IPS DF 4.7 (cell line): ENCODE data around the gene CAMK2G.
"Not testable (repeated sequence)": the region's sequence is repeated elsewhere in the genome, so short reads cannot be mapped to it uniquely, and the experiment has no call there.

Source experiments
- DNase-seq: peaks from one replicate; pipeline ENCODE4 v3.0.0-alpha.2; 2013; ENCODE audit warnings: low spot score; ENCODE audit errors: extremely low read depth

The CAMK2G gene

GRCh38 chr10:73796035-73796434 is 78.3 kb downstream of the CAMK2G start:
- not testable (repeated sequence) for DNase-seq

GRCh38 chr10:73795491-73795890 is 78.9 kb downstream of the CAMK2G start:
- DNase-seq = not testable (repeated sequence)

DNA sequence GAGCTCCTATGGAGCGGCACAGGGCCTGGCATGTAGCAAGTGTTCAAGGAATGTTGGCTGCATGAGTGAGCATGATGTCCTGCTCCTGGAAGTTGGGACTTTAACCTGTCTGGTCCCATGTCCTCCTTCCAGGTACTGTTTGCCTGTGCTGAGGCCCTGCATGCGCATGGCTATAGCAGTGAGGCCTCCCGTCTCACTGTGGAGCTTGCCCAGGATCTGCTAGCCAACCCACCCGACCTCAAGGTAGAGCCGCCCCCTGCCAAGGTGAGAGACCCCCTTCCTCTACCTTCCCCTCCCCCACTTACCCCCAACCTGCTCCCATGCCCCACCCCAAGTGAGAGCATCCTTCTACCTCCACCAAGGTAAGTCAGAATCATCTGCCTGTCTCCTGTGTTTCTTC is 80.9 kb downstream of the CAMK2G start:
- DNase-seq = no peak

DNA sequence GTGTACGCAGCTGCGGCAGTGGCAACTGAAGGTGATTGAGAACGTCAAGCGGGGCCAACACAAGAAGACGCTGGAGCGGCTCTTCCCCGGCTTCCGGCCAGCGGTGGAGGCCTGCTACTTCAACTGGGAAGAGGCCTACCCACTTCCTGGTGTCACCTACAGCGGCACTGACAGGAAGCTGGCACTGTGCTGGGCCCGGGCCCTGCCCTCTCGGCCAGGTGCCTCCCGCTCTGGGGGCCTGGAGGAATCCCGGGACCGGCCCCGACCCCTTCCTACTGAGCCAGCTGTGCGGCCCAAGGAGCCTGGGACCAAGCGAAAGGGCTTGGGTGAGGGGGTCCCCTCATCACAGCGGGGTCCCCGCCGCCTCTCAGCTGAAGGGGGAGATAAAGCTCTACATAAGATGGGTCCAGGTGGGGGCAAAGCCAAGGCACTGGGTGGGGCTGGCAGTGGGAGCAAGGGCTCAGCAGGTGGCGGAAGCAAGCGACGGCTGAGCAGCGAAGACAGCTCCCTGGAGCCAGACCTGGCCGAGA is 82.4 kb downstream of the CAMK2G start:
- no peak for DNase-seq

- DNase-seq = no peak
Measured at GRCh38 chr10:73790886-73791625, 83.3 kb downstream of the CAMK2G start.

- no peak for DNase-seq
Measured at GRCh38 chr10:73789659-73790055, 84.7 kb downstream of the CAMK2G start.

DNA sequence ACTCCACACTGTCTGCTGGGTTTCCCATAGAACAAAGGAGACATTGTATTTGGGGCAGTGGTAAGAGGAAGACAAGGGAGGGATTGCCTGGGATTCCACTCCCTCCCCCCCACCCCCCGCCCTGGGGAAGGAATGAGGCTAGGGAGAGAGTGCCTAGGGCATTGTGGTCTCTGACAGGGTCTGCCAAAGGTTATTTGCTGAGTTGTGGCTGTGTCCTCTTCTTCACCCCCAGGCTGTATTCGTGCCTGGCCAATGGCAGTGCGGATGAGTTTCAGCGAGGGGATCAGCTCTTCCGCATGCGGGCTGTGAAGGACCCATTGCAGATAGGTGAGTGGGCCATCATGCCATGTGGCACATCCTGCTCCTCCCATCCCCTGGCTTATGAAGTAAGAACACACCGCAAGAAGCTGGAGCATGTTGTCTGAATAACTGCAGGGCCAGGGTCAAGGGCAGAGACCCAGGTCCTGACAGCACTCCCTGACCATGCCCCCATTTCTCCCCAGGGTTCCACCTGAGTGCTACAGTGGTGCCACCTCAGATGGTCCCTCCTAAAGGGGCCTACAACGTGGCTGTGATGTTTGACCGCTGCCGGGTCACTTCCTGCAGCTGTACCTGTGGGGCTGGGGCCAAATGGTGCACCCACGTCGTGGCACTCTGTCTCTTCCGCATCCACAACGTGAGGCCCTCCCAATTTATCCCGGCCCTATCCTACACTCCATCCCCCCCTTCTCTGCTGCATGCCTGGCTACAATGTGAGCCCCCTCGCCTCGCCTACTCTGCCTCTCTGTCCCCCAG is 85.3 kb downstream of the CAMK2G start:
- DNase-seq = no peak

DNA sequence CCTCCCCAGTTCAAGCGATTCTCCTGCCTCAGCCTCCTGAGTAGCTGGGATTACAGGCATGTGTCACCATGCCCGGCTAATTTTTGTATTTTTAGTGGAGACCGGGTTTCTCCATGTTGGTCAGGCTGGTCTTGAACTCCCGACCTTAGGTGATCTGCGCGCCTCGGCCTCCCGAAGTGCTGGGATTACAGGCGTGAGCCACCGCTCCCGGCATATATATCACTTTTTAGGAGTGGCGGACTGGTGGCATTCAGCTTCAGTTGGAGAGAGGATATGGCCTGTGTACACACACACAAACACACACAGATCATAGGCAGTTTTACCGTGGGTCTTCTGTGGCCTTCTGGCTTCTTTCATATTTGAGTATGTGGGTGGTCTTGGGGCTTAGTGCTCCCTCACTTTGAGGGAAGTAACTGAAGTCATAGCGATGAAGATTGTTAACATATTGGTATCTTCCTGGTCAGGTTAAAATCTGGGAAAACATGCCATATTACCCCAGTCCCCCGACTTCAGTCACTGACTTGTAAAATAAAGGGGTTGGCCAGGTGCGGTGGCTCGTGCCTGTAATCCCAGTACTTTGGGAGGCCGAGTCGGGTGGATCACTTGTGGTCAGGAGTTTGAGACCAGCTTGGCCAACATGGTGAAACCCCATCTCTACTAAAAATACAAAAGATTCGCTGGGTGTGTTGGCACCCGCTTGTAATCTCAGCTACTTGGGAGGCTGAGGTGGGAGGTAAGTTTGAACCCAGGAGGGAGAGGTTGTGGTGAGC is 87.1 kb downstream of the CAMK2G start:
- DNase-seq = not testable (repeated sequence)

DNA sequence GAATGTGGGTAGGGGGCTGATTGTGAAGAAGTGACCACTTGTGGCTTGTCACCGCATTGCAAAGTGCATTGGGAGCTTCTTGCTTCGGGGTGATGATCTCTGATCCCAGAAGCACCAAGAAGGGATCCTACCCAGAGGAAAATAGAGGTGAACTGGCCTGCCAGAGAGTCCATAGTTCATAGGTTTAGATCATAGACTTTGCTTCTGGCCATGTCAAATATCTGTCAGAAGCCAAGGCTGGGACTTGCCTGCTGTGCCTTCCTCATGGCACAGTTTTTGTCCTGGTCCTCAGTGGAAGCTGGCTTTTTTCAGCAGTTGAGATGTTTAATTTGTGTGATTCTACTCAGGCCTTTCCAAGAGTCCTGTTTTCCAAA is 87.9 kb downstream of the CAMK2G start:
- DNase-seq = no peak

GRCh38 chr10:73785721-73786511 is 88.4 kb downstream of the CAMK2G start:
- DNase-seq = no peak

- peak; percentile 71 for DNase-seq
Measured at GRCh38 chr10:73785211-73785720, 89.1 kb downstream of the CAMK2G start, which contains the start of gene ZSWIM8. ZSWIM8 (plus strand) TSS chr10:73785606; CDS start chr10:73785879, 273 bp downstream.

DNA sequence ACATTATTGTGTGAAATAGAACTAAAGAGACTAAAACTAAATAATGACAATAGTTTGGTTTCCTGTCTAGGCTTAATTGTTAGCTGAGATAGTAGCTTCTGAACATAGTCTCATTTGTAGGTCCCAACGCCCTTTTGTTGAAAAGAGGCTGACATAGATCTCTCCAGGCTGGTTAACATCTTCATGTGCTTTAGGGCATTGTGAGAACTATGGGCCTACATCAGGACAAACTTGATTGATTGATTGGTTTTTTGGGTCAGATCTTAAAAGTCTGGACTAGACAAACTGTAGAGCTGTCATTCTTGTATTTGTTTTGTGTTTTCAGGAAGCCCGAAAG is 91.6 kb downstream of the CAMK2G start:
- no peak for DNase-seq

GRCh38 chr10:73781879-73782748 is 92.2 kb downstream of the CAMK2G start, which contains the start of gene CHCHD1:
CHCHD1 (plus strand) TSS chr10:73782048; CDS start chr10:73782076, 28 bp downstream.
- peak; percentile 51 for DNase-seq

- no peak for DNase-seq
Measured at GRCh38 chr10:73781548-73781878, 92.8 kb downstream of the CAMK2G start.

DNA sequence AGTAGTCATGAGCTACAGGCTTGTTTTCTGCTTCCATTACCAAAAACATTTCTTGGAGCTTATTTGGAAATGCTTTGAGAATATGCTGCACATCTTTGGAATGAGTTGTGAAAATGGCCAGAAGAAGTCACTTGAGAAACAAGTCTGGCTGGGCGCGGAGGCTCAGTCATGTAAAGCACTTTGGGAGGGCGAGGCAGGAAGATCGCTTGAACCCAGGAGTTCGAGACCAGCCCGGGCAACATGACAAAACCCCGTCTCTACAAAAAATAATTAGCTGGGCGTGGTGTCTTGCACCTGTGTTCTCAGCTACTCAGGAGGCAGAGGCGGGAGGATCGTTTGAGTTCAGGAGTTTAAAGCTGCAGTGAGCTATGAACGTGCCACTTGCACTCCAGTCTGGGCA is 93.4 kb downstream of the CAMK2G start:
- DNase-seq = no peak

GRCh38 chr10:73780301-73780700 is 94.1 kb downstream of the CAMK2G start:
- DNase-seq = no peak

DNA sequence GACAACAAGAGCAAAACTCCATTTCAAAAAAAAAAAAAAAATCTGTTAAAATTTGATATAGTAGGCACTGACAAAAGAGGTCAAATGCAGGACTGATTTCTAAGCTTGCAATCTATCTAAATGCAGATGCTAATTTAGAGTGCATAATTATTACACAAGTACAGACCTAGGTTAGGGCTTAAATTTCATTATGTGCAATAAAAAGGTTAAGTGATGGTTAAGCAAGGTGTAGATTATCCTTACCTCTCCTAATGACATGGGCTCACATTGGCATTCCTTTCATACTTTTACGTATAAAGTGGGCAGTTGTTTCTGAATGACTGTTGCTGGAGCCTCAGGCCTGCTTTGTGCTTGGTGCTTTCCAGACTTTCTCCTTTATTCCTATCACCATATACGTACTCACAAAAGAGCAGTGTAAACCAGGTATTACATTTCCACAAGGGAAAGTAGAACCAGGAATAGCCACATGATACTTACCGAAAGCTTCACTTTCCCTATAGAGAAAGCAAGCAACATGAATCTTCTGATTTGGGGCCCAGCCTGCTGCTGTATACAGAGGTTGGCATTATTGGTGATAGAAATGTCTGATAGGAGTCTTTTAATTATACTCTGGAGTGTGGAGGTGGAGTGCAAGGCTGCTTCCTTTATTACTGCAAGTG is 94.7 kb downstream of the CAMK2G start:
- DNase-seq = no peak

DNA sequence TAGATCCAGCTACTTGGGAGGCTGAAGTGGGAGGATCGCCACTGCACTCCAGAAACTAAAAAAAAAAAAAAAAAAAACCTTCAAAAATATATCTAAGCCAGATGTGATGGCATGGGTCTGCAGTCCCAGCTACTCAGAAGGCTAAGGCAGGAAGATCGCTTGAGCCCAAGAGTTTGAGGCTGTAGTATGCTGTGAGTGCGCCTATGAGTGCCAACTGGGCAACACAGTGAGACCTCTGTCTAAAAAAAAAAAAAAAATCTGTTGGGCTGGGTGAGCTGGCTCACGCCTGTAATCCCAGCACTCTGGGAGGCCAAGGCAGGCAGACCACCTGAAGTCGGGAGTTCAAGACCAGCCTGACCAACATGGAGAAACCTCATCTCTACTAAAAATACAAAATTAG is 95.3 kb downstream of the CAMK2G start:
- DNase-seq = no peak

- no peak for DNase-seq
Measured at GRCh38 chr10:73774637-73775036, 99.7 kb downstream of the CAMK2G start.
